DND-41 (cell line): ENCODE data around the gene SPACA5.
"Not testable (repeated sequence)": the region's sequence is repeated elsewhere in the genome, so short reads cannot be mapped to it uniquely, and the experiment has no call there.

Source experiments
- ATAC-seq: fragments of 200-7000 bp; cut with Tn5 transposase; 3 replicates; pipeline ENCODE4 v1.9.1; 2021; ENCODE audit warnings: low read depth; ENCODE audit not compliant: insufficient read depth
- DNase-seq: peaks from one replicate; pipeline ENCODE4 v3.0.0-alpha.2; 2020
- H2AFZ ChIP-seq: 2 replicates; pipeline ENCODE4 v1.6.0; 2012; ENCODE audit warnings: low read depth, low read length
- H3K27ac ChIP-seq: 2 replicates; pipeline ENCODE4 v1.5.1; 2012; ENCODE audit warnings: low read length, inconsistent platforms
- H3K27me3 ChIP-seq: fragments of 200-600 bp; sonication (generic); 2 replicates; pipeline ENCODE4 v1.6.0; 2012; ENCODE audit warnings: low read length, mild to moderate bottlenecking, inconsistent platforms; ENCODE audit not compliant: insufficient read depth, poor library complexity
- H3K36me3 ChIP-seq: 2 replicates; pipeline ENCODE4 v1.5.1; 2012; ENCODE audit warnings: low read length, inconsistent platforms; ENCODE audit not compliant: insufficient read depth
- H3K4me1 ChIP-seq: 2 replicates; pipeline ENCODE4 v1.5.1; 2012; ENCODE audit warnings: mild to moderate bottlenecking, low read length; ENCODE audit not compliant: insufficient read depth
- H3K4me2 ChIP-seq: 2 replicates; pipeline ENCODE4 v1.6.0; 2012; ENCODE audit warnings: mild to moderate bottlenecking, moderate library complexity, low read length, inconsistent platforms; ENCODE audit not compliant: insufficient read depth
- H3K4me3 ChIP-seq, 2 experiments: fragments of 200-600 bp in 1 of 2; shearing (Covaris generic) in 1 of 2; 2 replicates each; pipeline ENCODE4 v1.5.1; 2012 to 2016; ENCODE audit warnings: inconsistent platforms in 2 of 2, low read length in 2 of 2, mild to moderate bottlenecking in 2 of 2, low read depth in 1 of 2, moderate library complexity in 1 of 2
- H3K79me2 ChIP-seq: 2 replicates; pipeline ENCODE4 v1.6.0; 2012; ENCODE audit warnings: low read length, inconsistent platforms; ENCODE audit not compliant: insufficient read depth
- H3K9ac ChIP-seq: 2 replicates; pipeline ENCODE4 v1.6.0; 2012; ENCODE audit warnings: low read depth, mild to moderate bottlenecking, inconsistent platforms, low read length, moderate library complexity
- H3K9me3 ChIP-seq: 2 replicates; pipeline ENCODE4 v1.5.1; 2012; ENCODE audit warnings: low read length, moderate library complexity, mild to moderate bottlenecking, inconsistent platforms; ENCODE audit not compliant: insufficient read depth, severe bottlenecking
- H4K20me1 ChIP-seq: 2 replicates; pipeline ENCODE4 v1.6.0; 2012; ENCODE audit warnings: low read length; ENCODE audit not compliant: insufficient read depth
- EZH2 ChIP-seq: IDR thresholded peaks from 3 replicates; pipeline ENCODE4 v1.6.1; 2012; ENCODE audit warnings: borderline replicate concordance, low read depth, mild to moderate bottlenecking, moderate library complexity, low read length, inconsistent platforms; ENCODE audit not compliant: severe bottlenecking
- TF ChIP-seq, protein P1 (sequence below): IDR thresholded peaks from 2 replicates; pipeline ENCODE4 v1.5.1; 2012; ENCODE audit warnings: borderline replicate concordance, low read length, moderate library complexity, mild to moderate bottlenecking; ENCODE audit not compliant: poor library complexity, severe bottlenecking; ENCODE audit errors: extremely low read depth

Gene SPACA5

GRCh38 chrX:48002929-48003328 is 3.9 kb upstream of the SPACA5 start:
- peak overlapping the region; percentile 86 for H3K9ac ChIP-seq
- ATAC-seq = no peak
- TF ChIP-seq EZH2 = no peak
- TF ChIP-seq, protein P1, sequence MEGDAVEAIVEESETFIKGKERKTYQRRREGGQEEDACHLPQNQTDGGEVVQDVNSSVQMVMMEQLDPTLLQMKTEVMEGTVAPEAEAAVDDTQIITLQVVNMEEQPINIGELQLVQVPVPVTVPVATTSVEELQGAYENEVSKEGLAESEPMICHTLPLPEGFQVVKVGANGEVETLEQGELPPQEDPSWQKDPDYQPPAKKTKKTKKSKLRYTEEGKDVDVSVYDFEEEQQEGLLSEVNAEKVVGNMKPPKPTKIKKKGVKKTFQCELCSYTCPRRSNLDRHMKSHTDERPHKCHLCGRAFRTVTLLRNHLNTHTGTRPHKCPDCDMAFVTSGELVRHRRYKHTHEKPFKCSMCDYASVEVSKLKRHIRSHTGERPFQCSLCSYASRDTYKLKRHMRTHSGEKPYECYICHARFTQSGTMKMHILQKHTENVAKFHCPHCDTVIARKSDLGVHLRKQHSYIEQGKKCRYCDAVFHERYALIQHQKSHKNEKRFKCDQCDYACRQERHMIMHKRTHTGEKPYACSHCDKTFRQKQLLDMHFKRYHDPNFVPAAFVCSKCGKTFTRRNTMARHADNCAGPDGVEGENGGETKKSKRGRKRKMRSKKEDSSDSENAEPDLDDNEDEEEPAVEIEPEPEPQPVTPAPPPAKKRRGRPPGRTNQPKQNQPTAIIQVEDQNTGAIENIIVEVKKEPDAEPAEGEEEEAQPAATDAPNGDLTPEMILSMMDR = no peak

DNA sequence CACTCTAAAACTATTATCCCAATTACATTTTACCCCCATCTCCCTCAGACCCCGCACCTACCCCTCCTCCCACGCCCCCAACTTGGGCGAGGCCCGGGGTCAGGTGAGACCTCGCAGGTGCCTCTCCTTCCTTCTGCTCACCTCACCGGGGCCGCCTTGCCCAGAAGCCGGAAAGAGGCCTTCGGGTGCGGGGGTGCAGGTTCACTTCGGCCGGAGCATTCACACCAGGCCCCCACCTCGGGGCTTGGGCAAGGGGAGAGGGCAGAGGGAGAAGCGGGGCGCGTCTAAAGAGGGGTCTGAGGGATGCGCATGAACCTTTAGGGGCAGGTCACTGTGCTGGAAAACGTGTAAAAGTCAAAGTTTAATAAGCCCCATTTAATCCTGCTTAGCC is 3.4 kb upstream of the SPACA5 start:
- TF ChIP-seq, protein P1 = no peak
- TF ChIP-seq EZH2 = no peak
- DNase-seq = no peak
- Histone ChIP-seq H3K4me3 (peak overlapping the region; percentile 75 to 95; a peak in 3 of 4 replicates), H3K4me2 (peak overlapping the region; percentile 70), H3K79me2 (peaks cover 38% of the 10 kb centered on the region), H3K36me3 (peaks cover 10% of the 10 kb centered on the region), H3K27me3 (no peaks in the 10 kb centered on the region), H4K20me1 (no peaks in the 10 kb centered on the region), H3K9me3 (no peaks in the 10 kb centered on the region), H3K9ac (peak overlapping the region; percentile 86), H2AFZ (peak overlapping the region; percentile 97), H3K4me1 (peaks cover 20% of the 10 kb centered on the region; the same call in 1 of the 2 replicates), H3K27ac (peak overlapping the region; percentile 99)
- ATAC-seq = peak; percentile 22

More at GRCh38 chrX:48002929-48003328, 3.9 kb upstream of the SPACA5 start:
- Histone ChIP-seq H4K20me1 (no peaks in the 10 kb centered on the region), H3K27ac (no peak overlapping the region), H3K4me2 (peak overlapping the region; percentile 70), H2AFZ (no peak overlapping the region), H3K27me3 (no peaks in the 10 kb centered on the region), H3K79me2 (peaks cover 38% of the 10 kb centered on the region), H3K9me3 (no peaks in the 10 kb centered on the region), H3K36me3 (peaks cover 10% of the 10 kb centered on the region), H3K4me3 (peak overlapping the region; percentile 75 to 95; a peak in 3 of 4 replicates), H3K4me1 (peaks cover 20% of the 10 kb centered on the region; the same call in 1 of the 2 replicates)
- DNase-seq = no peak

GRCh38 chrX:48003758-48004457 is 2.9 kb upstream of the SPACA5 start, which contains the start of gene ZNF182:
ZNF182 (minus strand) TSS chrX:48003989; CDS start chrX:48002609, 1,380 bp downstream.
- Histone ChIP-seq H3K4me1 (peaks cover 20% of the 10 kb centered on the region; the same call in 1 of the 2 replicates), H3K79me2 (peaks cover 35% of the 10 kb centered on the region), H3K36me3 (peaks cover 10% of the 10 kb centered on the region), H3K4me3 (peak within 1 kb of the TSS; percentile 75 to 95; a peak in 3 of 4 replicates), H3K27me3 (no peaks in the 10 kb centered on the region), H4K20me1 (no peaks in the 10 kb centered on the region), H3K4me2 (peak within 1 kb of the TSS; percentile 70), H2AFZ (peak within 1 kb of the TSS; percentile 97), H3K9me3 (no peaks in the 10 kb centered on the region), H3K9ac (peak within 1 kb of the TSS; percentile 86), H3K27ac (peak within 1 kb of the TSS; percentile 99)
- DNase-seq (peak; percentile 94), ATAC-seq (peak; percentile 97)
- TF ChIP-seq, protein P1 = no peak
- TF ChIP-seq EZH2 = no peak

DNA sequence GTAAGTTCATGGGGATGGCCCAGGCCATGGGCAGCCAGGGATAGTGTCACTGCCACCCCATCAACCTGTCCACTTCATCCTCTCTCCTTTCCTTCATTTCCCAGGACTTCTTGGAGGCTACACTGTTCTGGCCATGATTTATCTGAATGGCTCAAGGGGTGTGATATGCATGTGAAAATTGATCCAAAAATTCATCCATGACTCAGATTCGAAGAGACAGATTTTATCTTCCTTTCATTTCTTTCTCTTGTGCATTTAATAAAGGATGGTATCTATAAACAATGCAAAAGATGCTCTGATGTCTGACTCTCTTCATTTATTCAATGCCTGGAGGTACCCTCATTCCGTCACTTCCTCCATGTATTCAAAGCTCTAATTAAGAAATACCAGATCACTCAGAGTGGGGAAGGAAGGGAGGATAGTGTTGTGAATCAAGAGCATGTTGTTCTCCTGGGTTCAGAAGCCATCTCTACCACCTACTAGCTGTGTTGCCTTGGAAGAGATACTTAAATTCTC is 2.7 kb downstream of the SPACA5 start:
- H3K79me2 ChIP-seq, ATAC-seq: not testable (repeated sequence)

DNA sequence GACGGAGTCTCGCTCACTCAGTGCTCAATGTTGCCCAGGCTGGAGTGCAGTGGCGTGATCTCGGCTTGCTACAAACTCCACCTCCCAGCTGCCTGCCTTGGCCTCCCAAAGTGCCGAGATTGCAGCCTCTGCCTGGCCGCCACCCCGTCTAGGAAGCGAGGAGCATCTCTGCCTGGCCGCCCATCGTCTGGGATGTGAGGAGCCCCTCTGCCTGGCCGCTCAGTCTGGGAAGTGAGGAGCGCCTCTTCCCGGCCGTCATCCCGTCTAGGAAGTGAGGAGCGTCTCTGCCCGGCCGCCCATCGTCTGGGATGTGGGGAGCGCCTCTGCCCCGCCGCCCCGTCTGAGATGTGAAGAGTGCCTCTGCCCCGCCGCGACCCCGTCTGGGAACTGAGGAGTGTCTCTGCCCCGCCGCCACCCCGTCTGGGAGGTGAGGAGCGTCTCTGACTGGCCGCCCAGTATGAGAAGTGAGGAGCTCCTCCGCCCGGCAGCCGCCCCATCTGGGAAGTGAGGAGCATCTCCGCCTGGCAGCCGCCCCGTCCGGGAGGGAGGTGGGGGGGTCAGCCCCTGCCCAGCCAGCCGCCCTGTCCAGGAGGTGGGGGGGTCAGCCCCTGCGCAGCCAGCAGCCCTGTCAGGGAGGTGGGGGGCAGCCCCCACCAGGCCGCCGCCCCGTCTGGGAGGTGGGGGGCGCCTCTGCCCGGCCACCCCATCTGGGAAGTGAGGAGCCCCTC is 10.0 kb downstream of the SPACA5 start:
- H3K4me1 ChIP-seq = peaks cover 15% of the 10 kb centered on the region
- not testable (repeated sequence) for DNase-seq, H3K79me2 ChIP-seq, H3K27ac ChIP-seq, H3K9ac ChIP-seq, H2AFZ ChIP-seq, H4K20me1 ChIP-seq, ATAC-seq, H3K4me3 ChIP-seq, H3K4me2 ChIP-seq, H3K27me3 ChIP-seq, H3K36me3 ChIP-seq, H3K9me3 ChIP-seq

More for the DNA sequence above, 2.7 kb downstream of the SPACA5 start:
- H3K4me1 ChIP-seq, H3K9me3 ChIP-seq, H3K36me3 ChIP-seq, H3K4me2 ChIP-seq, H2AFZ ChIP-seq, H3K27me3 ChIP-seq, DNase-seq, H3K27ac ChIP-seq, H4K20me1 ChIP-seq, H3K4me3 ChIP-seq, H3K9ac ChIP-seq: not testable (repeated sequence)
